GM13976 (cell line): ENCODE data around the gene EYS.

Source experiments
- DNase-seq: peaks from one replicate; pipeline ENCODE4 v3.0.0; 2012; ENCODE audit warnings: low spot score
- in situ Hi-C: fragments of 300-500 bp; cut with MboI; formaldehyde crosslinking; loops from one replicate; pipeline ENCODE4 v1.12.0; 2022; ENCODE audit warnings: low sequenced_read_pairs, mixed read lengths, inconsistent platforms; ENCODE audit not compliant: unreplicated experiment
- TF ChIP-seq, protein P1 (sequence below): IDR thresholded peaks from 2 replicates; pipeline ENCODE4 v1.5.1; 2012; ENCODE audit warnings: borderline replicate concordance, mild to moderate bottlenecking; ENCODE audit not compliant: insufficient read depth; ENCODE audit errors: extremely low read depth, missing control alignments, control extremely low read depth

Gene EYS

DNA sequence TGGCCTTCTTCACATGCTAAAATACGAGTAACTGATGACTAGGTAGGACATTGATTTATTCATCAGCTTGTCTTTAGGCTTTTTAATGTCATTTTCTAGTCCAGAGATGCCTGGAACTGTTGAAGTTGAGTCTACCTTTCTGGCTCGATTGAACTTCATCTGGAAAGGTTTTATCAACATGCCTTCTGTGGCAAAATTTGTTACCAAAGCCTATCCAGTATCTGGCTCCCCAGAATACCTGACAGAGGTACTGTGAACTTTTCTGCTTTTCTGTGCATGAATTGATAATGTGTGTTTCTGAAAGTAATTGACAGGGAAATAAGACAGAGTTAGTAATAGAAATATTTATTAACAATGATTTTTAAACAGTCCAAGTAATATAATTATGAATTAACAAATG is 2000.4 kb downstream of the EYS start:
- TF ChIP-seq, protein P1, sequence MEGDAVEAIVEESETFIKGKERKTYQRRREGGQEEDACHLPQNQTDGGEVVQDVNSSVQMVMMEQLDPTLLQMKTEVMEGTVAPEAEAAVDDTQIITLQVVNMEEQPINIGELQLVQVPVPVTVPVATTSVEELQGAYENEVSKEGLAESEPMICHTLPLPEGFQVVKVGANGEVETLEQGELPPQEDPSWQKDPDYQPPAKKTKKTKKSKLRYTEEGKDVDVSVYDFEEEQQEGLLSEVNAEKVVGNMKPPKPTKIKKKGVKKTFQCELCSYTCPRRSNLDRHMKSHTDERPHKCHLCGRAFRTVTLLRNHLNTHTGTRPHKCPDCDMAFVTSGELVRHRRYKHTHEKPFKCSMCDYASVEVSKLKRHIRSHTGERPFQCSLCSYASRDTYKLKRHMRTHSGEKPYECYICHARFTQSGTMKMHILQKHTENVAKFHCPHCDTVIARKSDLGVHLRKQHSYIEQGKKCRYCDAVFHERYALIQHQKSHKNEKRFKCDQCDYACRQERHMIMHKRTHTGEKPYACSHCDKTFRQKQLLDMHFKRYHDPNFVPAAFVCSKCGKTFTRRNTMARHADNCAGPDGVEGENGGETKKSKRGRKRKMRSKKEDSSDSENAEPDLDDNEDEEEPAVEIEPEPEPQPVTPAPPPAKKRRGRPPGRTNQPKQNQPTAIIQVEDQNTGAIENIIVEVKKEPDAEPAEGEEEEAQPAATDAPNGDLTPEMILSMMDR = no peak
- in situ Hi-C loops = no loop called here
- no peak for DNase-seq

DNA sequence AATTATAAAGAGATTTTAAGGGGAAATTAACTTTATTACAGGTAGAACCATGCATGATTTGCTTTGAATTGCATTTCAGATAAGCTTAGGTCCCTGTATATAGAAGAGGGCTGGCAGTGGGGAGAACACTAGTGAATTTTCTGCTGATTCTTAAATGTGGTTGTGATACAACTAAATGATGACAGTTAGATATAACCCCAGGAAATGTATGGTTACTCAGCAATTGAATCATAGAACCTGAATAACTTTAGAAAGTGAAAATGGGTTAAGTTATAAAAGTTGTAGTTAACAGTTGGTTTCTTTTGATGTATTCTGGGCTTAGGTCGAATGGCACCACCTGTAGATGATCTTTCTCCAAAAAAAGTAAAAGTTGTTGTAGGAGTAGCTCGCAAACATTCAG is 2001.3 kb downstream of the EYS start:
- in situ Hi-C loops = no loop called here
- no peak for DNase-seq
- TF ChIP-seq, protein P1 = no peak

DNA sequence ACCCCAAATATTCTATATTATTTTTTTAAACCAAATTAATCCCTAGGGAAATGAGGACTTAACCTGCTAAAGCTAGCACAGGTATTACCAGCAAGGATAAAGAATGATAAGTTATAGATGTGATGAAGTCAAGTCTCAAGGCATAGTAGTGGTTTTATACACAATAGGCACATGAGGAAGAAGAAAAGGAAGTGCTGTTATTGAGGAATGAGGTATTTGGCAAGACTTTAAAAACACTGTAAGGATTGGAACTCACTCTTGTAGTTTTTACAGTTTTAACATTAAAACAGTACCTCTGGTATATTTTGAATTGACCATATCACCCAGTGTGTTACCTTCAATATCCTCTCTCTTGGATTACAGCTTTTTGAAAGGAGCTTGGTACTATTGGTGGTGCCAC is 2016.8 kb downstream of the EYS start:
- in situ Hi-C loops = no loop called here
- TF ChIP-seq, protein P1 = no peak
- no peak for DNase-seq

DNA sequence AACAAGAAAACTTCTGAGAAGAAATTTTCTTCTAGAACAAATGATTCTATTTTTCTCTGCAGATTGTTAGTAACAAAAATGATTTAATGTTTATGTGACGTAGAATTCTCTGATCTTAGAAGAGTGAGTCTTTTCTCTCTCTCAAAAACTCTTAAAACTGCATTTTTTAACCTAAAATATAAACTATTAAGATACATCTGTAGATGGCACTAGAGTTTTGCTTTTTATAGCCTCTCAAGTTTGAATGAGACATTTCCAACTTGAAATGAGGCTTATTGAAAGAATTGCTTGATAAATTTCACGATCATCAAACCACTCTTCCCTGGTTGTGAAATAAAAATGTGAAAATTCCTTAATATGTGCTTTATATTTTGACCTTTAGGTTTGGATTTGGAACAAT is 2017.6 kb downstream of the EYS start:
- no peak for DNase-seq
- TF ChIP-seq, protein P1 = no peak
- in situ Hi-C loops = no loop called here

DNA sequence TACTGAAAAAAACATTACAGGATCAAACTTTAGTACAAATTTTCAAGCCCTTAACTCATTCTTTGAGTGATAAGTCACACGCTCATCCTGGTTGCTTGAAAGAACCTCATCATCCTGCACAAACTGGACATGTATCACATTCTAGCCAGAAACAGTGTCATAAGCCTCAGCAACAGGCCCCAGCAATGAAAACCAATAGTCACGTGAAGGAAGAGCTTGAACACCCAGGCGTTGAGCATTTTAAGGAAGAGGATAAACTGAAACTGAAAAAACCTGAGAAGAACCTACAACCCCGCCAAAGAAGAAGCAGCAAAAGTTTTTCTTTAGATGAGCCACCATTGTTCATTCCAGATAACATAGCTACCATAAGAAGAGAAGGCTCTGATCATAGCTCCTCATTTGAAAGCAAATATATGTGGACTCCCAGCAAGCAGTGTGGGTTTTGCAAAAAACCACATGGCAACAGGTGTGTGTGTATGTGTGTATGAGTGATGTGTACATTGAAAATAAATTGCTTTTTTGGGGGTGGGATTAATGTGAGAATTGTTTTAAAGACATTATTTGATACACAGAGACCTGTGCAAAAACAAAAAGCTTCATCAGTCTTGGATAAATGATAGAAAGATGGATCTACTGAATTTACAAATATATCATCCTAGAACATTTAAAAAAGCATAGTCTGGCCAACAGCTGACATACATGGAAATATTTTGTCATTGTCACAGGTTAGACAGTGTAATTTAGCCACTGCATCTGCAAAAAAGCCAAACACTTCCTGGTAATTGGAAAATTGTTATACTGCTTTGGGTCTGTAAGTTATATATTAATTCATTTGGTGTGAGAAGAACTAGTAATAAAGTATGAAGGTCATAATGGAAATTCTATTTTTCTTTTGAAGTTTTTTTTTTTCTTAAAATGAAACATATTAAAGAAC is 2021.3 kb downstream of the EYS start:
- in situ Hi-C loops = no loop called here
- TF ChIP-seq, protein P1 = no peak

DNA sequence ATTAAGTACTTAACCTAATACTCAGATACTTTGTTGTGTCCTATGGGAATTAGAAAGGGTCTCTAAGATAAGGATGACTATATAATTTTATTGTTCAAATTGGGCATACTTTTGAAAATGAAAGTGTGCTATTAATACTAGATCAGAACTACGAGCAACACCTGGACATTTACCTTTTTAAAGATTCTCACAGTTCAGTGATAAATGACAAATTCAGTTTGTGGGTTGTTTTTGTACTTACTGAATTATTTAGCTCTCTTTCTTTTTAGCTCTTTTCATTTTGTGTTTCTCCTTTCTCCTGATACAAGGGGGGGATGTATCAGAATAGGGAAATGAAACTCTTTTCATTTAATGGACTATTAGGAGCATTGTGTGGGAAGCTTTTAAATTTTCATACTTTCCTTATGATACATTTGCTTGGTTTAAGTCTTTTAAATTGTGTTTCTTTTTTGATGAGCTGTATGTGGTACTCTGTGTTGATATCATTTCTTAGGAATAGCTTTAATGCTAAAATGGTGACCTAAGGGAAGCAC is 2023.9 kb downstream of the EYS start:
- DNase-seq = no peak
- TF ChIP-seq, protein P1 = no peak
- in situ Hi-C loops = no loop called here

More for the DNA sequence above, 2021.3 kb downstream of the EYS start:
- DNase-seq = peak; percentile 40

DNA sequence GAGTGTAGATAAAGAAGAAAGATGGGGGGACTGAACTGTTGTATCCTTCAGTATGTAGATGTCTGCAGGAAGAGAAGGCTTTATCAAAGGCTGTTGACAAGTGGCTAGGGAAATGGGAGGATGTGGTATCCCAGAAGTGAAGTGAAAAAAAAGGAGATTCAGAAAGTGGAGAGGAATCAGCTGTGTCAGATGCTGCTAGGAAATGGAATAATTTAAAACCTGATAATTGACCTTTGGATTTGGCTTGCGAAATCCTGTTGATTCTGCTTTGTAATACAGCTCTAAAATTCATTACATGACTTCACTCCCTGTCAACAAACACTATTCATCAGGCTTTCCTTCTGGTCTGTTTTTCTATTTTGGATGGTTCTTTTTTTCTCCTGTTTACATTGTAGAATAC is 2029.7 kb downstream of the EYS start:
- DNase-seq = no peak
- in situ Hi-C loops = no loop called here
- TF ChIP-seq, protein P1 = no peak
